Progenitor cell of endocrine pancreas (in vitro differentiated cells): ENCODE measurements around the gene UFC1. TPM values are rescaled to one million over a fixed set of nuclear protein-coding genes. Genes with fewer than 3 reads are reported as not detected.

Source experiments
- DNase-seq: peaks from one replicate; pipeline ENCODE4 v3.0.0; 2021; ENCODE audit warnings: low spot score; ENCODE audit not compliant: unreplicated experiment
- H3K27ac Mint-ChIP-seq: 2 replicates; pipeline ENCODE4 v1.8.0; 2021; ENCODE audit warnings: mild to moderate bottlenecking, moderate library complexity, mixed read lengths
- H3K27me3 Mint-ChIP-seq: 2 replicates; pipeline ENCODE4 v1.8.0; 2021; ENCODE audit warnings: mixed read lengths
- H3K36me3 Mint-ChIP-seq: 2 replicates; pipeline ENCODE4 v1.8.0; 2022; ENCODE audit warnings: mixed read lengths; ENCODE audit not compliant: insufficient read depth
- H3K4me1 Mint-ChIP-seq: 2 replicates; pipeline ENCODE4 v1.8.0; 2021; ENCODE audit warnings: low read depth, mixed read lengths
- H3K4me3 Mint-ChIP-seq: 2 replicates; pipeline ENCODE4 v1.8.0; 2021; ENCODE audit warnings: low read depth, mild to moderate bottlenecking, moderate library complexity, mixed read lengths
- H3K9me3 Mint-ChIP-seq: 2 replicates; pipeline ENCODE4 v1.8.0; 2021; ENCODE audit warnings: low read depth, mixed read lengths
- CTCF ChIP-seq: fragments of 200-600 bp; sonication (generic); IDR thresholded peaks from one replicate; pipeline ENCODE4 v1.5.0; 2021; ENCODE audit warnings: antibody characterized with exemption, mild to moderate bottlenecking; ENCODE audit not compliant: unreplicated experiment
- total RNA-seq: library from RNA; stranded (reverse); gene quantifications from 2 replicates; pipeline ENCODE4 v1.2.1, GENCODE V29; 2021

Gene UFC1
- total RNA-seq, 1 donor from 2014 or later: 139 TPM

- H3K27me3 Mint-ChIP-seq: no peaks in the 10 kb centered on the region
- H3K4me3 Mint-ChIP-seq: no peak overlapping the region
- no peaks in the 10 kb centered on the region for H3K9me3 Mint-ChIP-seq
- H3K4me1 Mint-ChIP-seq: peaks cover 24% of the 10 kb centered on the region
- DNase-seq: no peak
- H3K36me3 Mint-ChIP-seq: peaks cover 25% of the 10 kb centered on the region
- H3K27ac Mint-ChIP-seq: peak overlapping the region; percentile 13
- no peak for TF ChIP-seq CTCF
These were observed 32.6 kb upstream of the UFC1 start for GRCh38 chr1:161121042-161121650.

DNA sequence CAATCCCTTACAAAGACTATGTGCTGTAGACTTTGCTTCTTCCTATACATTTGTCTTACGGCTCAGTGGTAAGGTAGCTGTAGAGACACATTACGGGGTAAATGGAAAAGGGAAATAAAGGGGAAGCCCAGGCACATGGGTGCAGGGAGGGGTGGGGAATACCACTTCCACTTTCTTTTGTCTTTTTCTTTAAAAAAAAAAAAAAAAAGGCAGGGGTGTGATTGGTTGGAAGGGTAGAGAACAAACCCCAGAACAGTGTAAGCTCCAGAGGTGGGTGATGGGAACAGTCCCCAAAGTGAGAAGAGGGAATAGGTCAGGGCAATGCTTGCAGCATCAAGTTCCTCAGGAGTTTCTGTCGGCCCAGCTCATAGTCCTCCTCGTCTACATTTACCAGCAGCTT is 31.9 kb upstream of the UFC1 start:
- no peak overlapping the region for H3K27ac Mint-ChIP-seq
- peaks cover 22% of the 10 kb centered on the region for H3K4me1 Mint-ChIP-seq
- H3K36me3 Mint-ChIP-seq: peaks cover 29% of the 10 kb centered on the region
- H3K9me3 Mint-ChIP-seq: no peaks in the 10 kb centered on the region
- no peaks in the 10 kb centered on the region for H3K27me3 Mint-ChIP-seq
- DNase-seq: no peak
- no peak overlapping the region for H3K4me3 Mint-ChIP-seq
- no peak for TF ChIP-seq CTCF

DNA sequence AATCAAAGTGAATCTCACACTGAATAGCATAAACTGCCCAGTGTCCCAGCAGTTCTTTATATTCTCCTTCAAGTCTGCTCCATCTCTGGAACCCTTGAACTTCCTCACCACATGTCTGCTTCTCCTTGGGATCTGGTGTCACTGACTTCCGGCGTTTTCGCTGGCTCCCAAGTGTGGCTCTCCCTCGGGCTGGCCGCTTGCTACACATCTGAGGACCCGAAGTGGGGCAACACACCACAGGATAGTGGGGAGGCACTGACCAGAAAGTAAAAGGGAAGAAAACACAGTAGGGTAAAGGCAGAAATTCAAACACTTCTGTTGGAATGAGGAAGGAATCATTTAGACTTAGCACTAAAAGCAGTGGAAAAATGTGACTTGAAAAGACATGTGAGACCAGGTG is 30.8 kb upstream of the UFC1 start:
- Mint-ChIP-seq H3K36me3 (peaks cover 35% of the 10 kb centered on the region), H3K4me3 (no peak overlapping the region), H3K4me1 (peaks cover 23% of the 10 kb centered on the region), H3K27ac (peak overlapping the region; percentile 87), H3K27me3 (no peaks in the 10 kb centered on the region), H3K9me3 (no peaks in the 10 kb centered on the region)
- no peak for DNase-seq
- no peak for TF ChIP-seq CTCF

- Mint-ChIP-seq H3K4me1 (peaks cover 28% of the 10 kb centered on the region), H3K27me3 (no peaks in the 10 kb centered on the region), H3K27ac (peak overlapping the region; percentile 67), H3K9me3 (no peaks in the 10 kb centered on the region), H3K4me3 (no peak overlapping the region), H3K36me3 (peaks cover 29% of the 10 kb centered on the region)
- TF ChIP-seq CTCF: no peak
- no peak for DNase-seq
These were observed 26.1 kb upstream of the UFC1 start for GRCh38 chr1:161127649-161128048.

GRCh38 chr1:161128591-161129420 is 25.0 kb upstream of the UFC1 start:
- no peak for TF ChIP-seq CTCF
- peaks cover 26% of the 10 kb centered on the region for H3K36me3 Mint-ChIP-seq
- H3K27me3 Mint-ChIP-seq: no peaks in the 10 kb centered on the region
- peaks cover 28% of the 10 kb centered on the region for H3K4me1 Mint-ChIP-seq
- DNase-seq: no peak
- no peak overlapping the region for H3K4me3 Mint-ChIP-seq
- no peaks in the 10 kb centered on the region for H3K9me3 Mint-ChIP-seq
- no peak overlapping the region for H3K27ac Mint-ChIP-seq
